OCI-LY7 (cell line): ENCODE data around the gene TJP3. TPM values are rescaled to one million over a fixed set of nuclear protein-coding genes. Genes with fewer than 3 reads are reported as not detected.

ENCODE experiments used
- BruUV-seq: library from RNA; stranded (reverse); fragments of 400-500 nt; replicated peaks from 2 replicates; lab custom pipeline; 2021; lab: Mats Ljungman, UMichigan
- CTCF ChIA-PET: fragments of 300-600 bp; sonication (Branson Sonifier 250); formaldehyde crosslinking; loops from one replicate; lab custom pipeline; 2022; ENCODE audit warnings: antibody characterized with exemption; ENCODE audit not compliant: unreplicated experiment; lab: Charles Lee
- POLR2A ChIA-PET: fragments of 300-600 bp; sonication (Branson Sonifier 250); formaldehyde crosslinking; loops from one replicate; lab custom pipeline; 2022; ENCODE audit warnings: antibody characterized with exemption; lab: Charles Lee
- DNase-seq: peaks from one replicate; pipeline ENCODE4 v3.0.0-alpha.2; 2015; ENCODE audit warnings: low spot score
- H2AFZ ChIP-seq: fragments of 200-600 bp; sonication (generic), shearing (Covaris generic); 2 replicates; pipeline ENCODE4 v1.6.1; 2014; ENCODE audit warnings: mild to moderate bottlenecking, antibody characterized with exemption, low read length, moderate library complexity
- H3K27ac ChIP-seq: fragments of 200-600 bp; sonication (generic); 2 replicates; pipeline ENCODE4 v1.5.1; 2014; ENCODE audit warnings: mixed run types, low read depth, mild to moderate bottlenecking, moderate library complexity, low read length, inconsistent platforms; ENCODE audit not compliant: poor library complexity, severe bottlenecking
- H3K36me3 ChIP-seq: fragments of 200-600 bp; sonication (generic); 2 replicates; pipeline ENCODE4 v1.6.1; 2014; ENCODE audit warnings: mild to moderate bottlenecking, antibody characterized with exemption, low read length, moderate library complexity, mixed read lengths; ENCODE audit not compliant: insufficient read depth
- H3K4me1 ChIP-seq: fragments of 200-600 bp; sonication (generic); 2 replicates; pipeline ENCODE4 v1.5.1; 2014; ENCODE audit warnings: mild to moderate bottlenecking, low read length; ENCODE audit not compliant: insufficient read depth, poor library complexity, severe bottlenecking
- H3K4me2 ChIP-seq: fragments of 200-600 bp; sonication (generic); 2 replicates; pipeline ENCODE4 v1.6.1; 2014; ENCODE audit warnings: mild to moderate bottlenecking, low read length
- H3K4me3 ChIP-seq: fragments of 200-600 bp; sonication (generic); 2 replicates; pipeline ENCODE4 v1.5.1; 2014; ENCODE audit warnings: mild to moderate bottlenecking, low read depth, low read length; ENCODE audit not compliant: poor library complexity, severe bottlenecking
- H3K79me2 ChIP-seq: fragments of 200-600 bp; sonication (generic); 2 replicates; pipeline ENCODE4 v1.6.1; 2016; ENCODE audit warnings: low read depth, mild to moderate bottlenecking, low read length, moderate library complexity, mixed read lengths; ENCODE audit not compliant: insufficient read depth
- H3K9me2 ChIP-seq: fragments of 200-600 bp; sonication (generic); 2 replicates; pipeline ENCODE4 v1.6.1; 2016; ENCODE audit warnings: mild to moderate bottlenecking, low read length, mixed read lengths; ENCODE audit not compliant: insufficient read depth
- H3K9me3 ChIP-seq: fragments of 200-600 bp; sonication (generic); 2 replicates; pipeline ENCODE4 v1.6.1; 2014; ENCODE audit warnings: mild to moderate bottlenecking, mixed run types, low read length, mixed read lengths
- H4K20me1 ChIP-seq: fragments of 200-600 bp; sonication (generic); 2 replicates; pipeline ENCODE4 v1.6.1; 2014; ENCODE audit warnings: mild to moderate bottlenecking, antibody characterized with exemption, low read length, moderate library complexity, mixed read lengths; ENCODE audit not compliant: insufficient read depth
- CTCF ChIP-seq: fragments of 200-600 bp; sonication (generic); conservative IDR thresholded peaks from 2 replicates; pipeline ENCODE4 v1.5.1; 2014; ENCODE audit warnings: mild to moderate bottlenecking, antibody characterized with exemption, low read length, moderate library complexity, mixed read lengths
- EZH2phosphoT487 ChIP-seq: fragments of 200-600 bp; sonication (generic); IDR thresholded peaks from 2 replicates; pipeline ENCODE4 v1.6.1; 2018; ENCODE audit warnings: low read depth, borderline replicate concordance, mild to moderate bottlenecking, mixed run types, antibody characterized with exemption, low read length, moderate library complexity, mixed read lengths
- intact Hi-C: fragments of 100-400 bp; cut with micrococcal nuclease; formaldehyde crosslinking; loops from one replicate; pipeline ENCODE4 v1.10.0; 2022; ENCODE audit not compliant: unreplicated experiment
- total RNA-seq, 2 experiments: library from RNA; depleted of rRNA in 1 of 2; stranded (reverse); fragments of >200 nt in 1 of 2; shearing (Covaris generic) in 1 of 2; gene quantifications; 2 replicates each; pipeline ENCODE4 v1.2.3, GENCODE V29; 2014 to 2022

Gene TJP3
- total RNA-seq, 2 experiments from 2014 or later: 0.69 to 1.8 TPM

GRCh38 chr19:3771000-3771905, 63.1 kb downstream of the TJP3 start:
- intact Hi-C loops: no loop called here
- Histone ChIP-seq H3K27ac (no peak overlapping the region), H4K20me1 (no peaks in the 10 kb centered on the region), H3K4me2 (no peak overlapping the region), H3K4me1 (no peaks in the 10 kb centered on the region), H3K9me2 (no peaks in the 10 kb centered on the region), H3K36me3 (peaks cover 15% of the 10 kb centered on the region), H3K4me3 (no peak overlapping the region), H3K9me3 (no peaks in the 10 kb centered on the region), H2AFZ (no peak overlapping the region), H3K79me2 (no peaks in the 10 kb centered on the region)
- no TSS peak for BruUV-seq
- TF ChIP-seq EZH2phosphoT487 (no peak), CTCF (no peak)
- no peak for DNase-seq
- POLR2A ChIA-PET: no interaction called here
- CTCF ChIA-PET: no interaction called here

GRCh38 chr19:3771906-3772455, 63.8 kb downstream of the TJP3 start, which contains the start of gene RAX2:
TSS of gene RAX2 (minus strand) at chr19:3772228. CDS start at chr19:3771742, 486 bp downstream.
- Histone ChIP-seq H3K36me3 (peaks cover 8% of the 10 kb centered on the region; the same call in 1 of the 2 replicates), H2AFZ (no peak within 1 kb of the TSS), H3K9me2 (no peaks in the 10 kb centered on the region), H3K4me3 (no peak within 1 kb of the TSS), H3K4me2 (no peak within 1 kb of the TSS), H3K4me1 (no peaks in the 10 kb centered on the region), H3K9me3 (no peaks in the 10 kb centered on the region), H3K79me2 (no peaks in the 10 kb centered on the region), H3K27ac (no peak within 1 kb of the TSS), H4K20me1 (no peaks in the 10 kb centered on the region)
- CTCF ChIA-PET: no interaction called here
- intact Hi-C loops: no loop called here
- BruUV-seq: no TSS peak
- POLR2A ChIA-PET: no interaction called here
- TF ChIP-seq CTCF (no peak), EZH2phosphoT487 (no peak)
- no peak for DNase-seq
